IPS-18a (cell line): ENCODE measurements around the gene ALAD.
"Not testable (repeated sequence)": the region's sequence is repeated elsewhere in the genome, so short reads cannot be mapped to it uniquely, and the experiment has no call there.

Source experiments
- H3K27ac ChIP-seq: one replicate; pipeline ENCODE4 v1.5.1; 2013; ENCODE audit warnings: low read length
- H3K27me3 ChIP-seq: one replicate; pipeline ENCODE4 v1.6.1; 2013; ENCODE audit warnings: mild to moderate bottlenecking, low read length; ENCODE audit not compliant: control insufficient read depth, insufficient read depth
- H3K36me3 ChIP-seq: one replicate; pipeline ENCODE4 v1.6.1; 2013; ENCODE audit warnings: low read depth, low read length; ENCODE audit not compliant: control insufficient read depth
- H3K4me1 ChIP-seq: one replicate; pipeline ENCODE4 v1.6.1; 2013; ENCODE audit warnings: low read depth, low read length; ENCODE audit not compliant: control insufficient read depth
- H3K4me3 ChIP-seq: one replicate; pipeline ENCODE4 v1.5.1; 2013; ENCODE audit warnings: low read length
- H3K9ac ChIP-seq: one replicate; pipeline ENCODE4 v1.6.1; 2013; ENCODE audit warnings: mild to moderate bottlenecking, low read length, moderate library complexity
- H3K9me3 ChIP-seq: one replicate; pipeline ENCODE4 v1.6.1; 2013; ENCODE audit warnings: low read depth, low read length; ENCODE audit not compliant: control insufficient read depth

Gene ALAD

GRCh38 chr9:113397203-113397631, 3.9 kb downstream of the ALAD start:
- Histone ChIP-seq H3K4me1 (peaks cover 4% of the 10 kb centered on the region), H3K9ac (no peak overlapping the region), H3K9me3 (no peaks in the 10 kb centered on the region), H3K27ac (no peak overlapping the region), H3K4me3 (no peak overlapping the region), H3K36me3 (peaks cover 3% of the 10 kb centered on the region), H3K27me3 (no peaks in the 10 kb centered on the region)

GRCh38 chr9:113395000-113395861, 5.9 kb downstream of the ALAD start:
- H3K9me3 ChIP-seq, result no peaks in the 10 kb centered on the region
- no peak overlapping the region for H3K9ac ChIP-seq
- no peaks in the 10 kb centered on the region for H3K4me1 ChIP-seq
- no peak overlapping the region for H3K4me3 ChIP-seq
- no peaks in the 10 kb centered on the region for H3K27me3 ChIP-seq
- H3K36me3 ChIP-seq, result peaks cover 3% of the 10 kb centered on the region
- no peak overlapping the region for H3K27ac ChIP-seq

- Histone ChIP-seq H3K4me3 (no peak overlapping the region), H3K4me1 (no peaks in the 10 kb centered on the region), H3K27me3 (no peaks in the 10 kb centered on the region), H3K27ac (no peak overlapping the region), H3K36me3 (peaks cover 3% of the 10 kb centered on the region), H3K9ac (no peak overlapping the region), H3K9me3 (no peaks in the 10 kb centered on the region)
Measured at GRCh38 chr9:113393281-113393680, 7.8 kb downstream of the ALAD start.

- Histone ChIP-seq H3K9ac (no peak overlapping the region), H3K4me3 (no peak overlapping the region), H3K9me3 (no peaks in the 10 kb centered on the region), H3K36me3 (peaks cover 3% of the 10 kb centered on the region), H3K27me3 (no peaks in the 10 kb centered on the region), H3K4me1 (no peaks in the 10 kb centered on the region), H3K27ac (no peak overlapping the region)
Measured at GRCh38 chr9:113391917-113392316, 9.2 kb downstream of the ALAD start.

GRCh38 chr9:113390192-113390960, 10.7 kb downstream of the ALAD start:
- Histone ChIP-seq H3K36me3 (peaks cover 3% of the 10 kb centered on the region), H3K4me1 (no peaks in the 10 kb centered on the region), H3K27me3 (no peaks in the 10 kb centered on the region), H3K27ac (no peak overlapping the region), H3K4me3 (no peak overlapping the region), H3K9ac (no peak overlapping the region), H3K9me3 (no peaks in the 10 kb centered on the region)

- no peaks in the 10 kb centered on the region for H3K4me1 ChIP-seq
- H3K4me3 ChIP-seq, result no peak overlapping the region
- H3K27ac ChIP-seq, result no peak overlapping the region
- no peak overlapping the region for H3K9ac ChIP-seq
- no peaks in the 10 kb centered on the region for H3K9me3 ChIP-seq
- H3K36me3 ChIP-seq, result peaks cover 3% of the 10 kb centered on the region
- H3K27me3 ChIP-seq, result no peaks in the 10 kb centered on the region
Measured at GRCh38 chr9:113389451-113389850, 11.6 kb downstream of the ALAD start.

GRCh38 chr9:113388833-113389232, 12.3 kb downstream of the ALAD start:
- Histone ChIP-seq H3K4me3 (no peak overlapping the region), H3K9ac (no peak overlapping the region), H3K9me3 (no peaks in the 10 kb centered on the region), H3K27ac (no peak overlapping the region), H3K4me1 (no peaks in the 10 kb centered on the region), H3K27me3 (no peaks in the 10 kb centered on the region), H3K36me3 (peaks cover 3% of the 10 kb centered on the region)

GRCh38 chr9:113387560-113388230, 13.4 kb downstream of the ALAD start:
- Histone ChIP-seq H3K4me1 (no peaks in the 10 kb centered on the region), H3K27ac (no peak overlapping the region), H3K27me3 (no peaks in the 10 kb centered on the region), H3K9ac (no peak overlapping the region), H3K36me3 (peaks cover 3% of the 10 kb centered on the region), H3K4me3 (no peak overlapping the region), H3K9me3 (no peaks in the 10 kb centered on the region)

GRCh38 chr9:113386571-113387393, 14.3 kb downstream of the ALAD start:
- Histone ChIP-seq H3K4me1 (no peaks in the 10 kb centered on the region), H3K9me3 (no peaks in the 10 kb centered on the region), H3K4me3 (no peak overlapping the region), H3K9ac (no peak overlapping the region), H3K27me3 (no peaks in the 10 kb centered on the region), H3K36me3 (no peaks in the 10 kb centered on the region), H3K27ac (no peak overlapping the region)

- Histone ChIP-seq H3K4me3 (no peak overlapping the region), H3K4me1 (no peaks in the 10 kb centered on the region), H3K36me3 (no peaks in the 10 kb centered on the region), H3K27ac (no peak overlapping the region), H3K9ac (no peak overlapping the region), H3K27me3 (no peaks in the 10 kb centered on the region), H3K9me3 (no peaks in the 10 kb centered on the region)
Measured at GRCh38 chr9:113381909-113382411, 19.1 kb downstream of the ALAD start.

- not testable (repeated sequence) for H3K27me3 ChIP-seq, H3K4me3 ChIP-seq, H3K4me1 ChIP-seq, H3K36me3 ChIP-seq, H3K9me3 ChIP-seq, H3K9ac ChIP-seq, H3K27ac ChIP-seq
Measured at GRCh38 chr9:113381441-113381840, 19.6 kb downstream of the ALAD start.
